NCI-H128 (cell line): ENCODE measurements around the gene ABR.

Source experiments
- DNase-seq: peaks from one replicate; lab custom pipeline; 2025; ENCODE audit not compliant: unreplicated experiment; lab: John Stamatoyannopoulos, UW

Gene ABR

GRCh38 chr17:1179818-1180742 lies at the start of gene ABR:
ABR (minus strand) TSS chr17:1179981; CDS start chr17:1179727, 254 bp downstream.
- DNase-seq = no peak

DNA sequence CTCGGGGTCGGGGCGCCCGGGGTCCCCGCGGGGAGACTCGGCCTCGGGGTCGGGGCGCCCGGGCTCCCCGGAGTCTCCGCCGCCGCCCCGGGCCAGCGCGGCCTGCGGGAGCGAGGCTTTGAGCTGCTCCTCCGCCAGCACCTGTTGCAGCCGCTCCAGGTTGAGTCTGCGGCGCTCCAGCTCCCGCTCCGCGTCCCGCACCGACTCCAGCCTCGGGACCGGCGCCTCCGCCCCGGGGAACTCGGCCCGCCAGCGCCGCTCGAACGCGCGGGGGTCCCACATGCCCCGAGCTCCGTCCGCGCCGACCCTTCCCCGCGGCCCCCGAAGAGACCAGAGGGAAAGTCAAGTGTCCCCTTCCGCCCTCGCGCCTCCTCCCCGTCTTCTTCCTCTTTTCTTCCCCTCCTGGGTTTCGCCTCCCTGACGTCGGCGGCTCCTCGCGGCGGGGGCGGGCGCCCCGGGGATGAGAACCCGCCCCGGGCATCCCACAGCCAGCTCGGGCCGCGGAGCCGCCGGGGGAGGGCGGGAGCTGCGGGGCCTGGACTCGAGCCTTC lies 49.6 kb upstream of the ABR start:
- DNase-seq = no peak

GRCh38 chr17:1228781-1229348 lies 49.1 kb upstream of the ABR start:
- no peak for DNase-seq

DNA sequence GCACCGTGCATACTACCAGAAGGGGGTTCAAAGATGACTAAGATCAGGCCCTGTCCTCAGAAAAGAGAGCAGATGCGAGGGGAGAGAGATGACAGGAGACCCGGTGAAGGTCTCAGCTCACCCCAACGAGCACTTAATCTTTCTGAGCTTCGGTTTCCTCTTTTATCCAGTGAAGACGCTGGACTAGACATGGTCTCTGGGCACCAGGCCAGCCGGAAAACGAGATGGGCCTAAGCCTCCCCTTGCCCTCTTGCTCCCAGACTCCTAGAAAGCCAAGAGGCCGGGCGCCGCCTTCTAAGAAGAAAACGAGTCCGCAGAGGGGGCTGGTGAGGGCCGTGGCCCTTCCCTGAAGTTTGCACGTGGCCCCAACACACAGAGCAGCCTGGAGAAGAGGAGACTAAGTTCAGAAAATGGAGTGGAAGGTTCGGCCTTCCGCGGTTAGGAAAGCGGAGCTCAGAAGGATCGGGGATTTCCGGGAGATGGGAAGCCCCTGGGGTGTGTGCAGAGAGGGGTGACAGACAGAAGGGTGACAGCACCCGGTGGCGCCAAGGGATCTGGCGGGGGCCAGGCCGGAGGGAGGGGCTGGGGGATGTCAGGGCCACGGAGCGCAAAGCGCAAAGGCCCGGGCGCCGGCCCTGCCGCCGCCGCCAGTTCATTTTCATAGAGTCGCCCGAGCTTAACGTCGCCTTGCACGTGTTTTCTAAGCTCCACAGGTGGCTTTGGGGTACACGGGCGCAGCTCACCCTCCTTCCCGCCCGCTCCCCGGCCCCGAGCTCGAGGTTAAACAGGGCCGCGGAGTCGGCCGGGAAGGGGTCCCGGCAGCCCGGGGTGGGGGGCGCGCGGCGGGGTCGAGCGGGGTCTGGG lies 48.4 kb upstream of the ABR start:
- DNase-seq = no peak

- no peak for DNase-seq
Measured at GRCh38 chr17:1227365-1227764, 47.6 kb upstream of the ABR start.

DNA sequence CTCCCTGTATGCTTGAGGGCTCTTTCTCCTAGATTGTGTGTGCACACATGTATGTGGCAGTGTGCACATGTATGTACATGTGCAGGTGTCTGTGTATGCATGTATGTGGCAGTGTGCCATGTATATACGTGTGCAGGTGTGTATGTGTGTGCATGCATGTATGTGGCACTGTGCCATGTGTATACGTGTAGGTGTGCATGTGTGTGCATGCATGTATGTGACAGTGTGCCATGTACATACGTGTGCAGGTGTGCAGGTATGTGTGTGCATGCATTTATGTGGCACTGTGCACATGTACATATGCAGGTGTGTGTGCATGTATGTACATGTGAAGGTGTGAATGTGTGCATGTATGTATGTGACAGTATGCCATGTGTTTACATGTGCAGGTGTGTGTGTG lies 46.5 kb upstream of the ABR start:
- no peak for DNase-seq

- DNase-seq = no peak
Measured at GRCh38 chr17:1224330-1224729, 44.5 kb upstream of the ABR start.

GRCh38 chr17:1223662-1224061 lies 43.9 kb upstream of the ABR start:
- no peak for DNase-seq

GRCh38 chr17:1222321-1222720 lies 42.5 kb upstream of the ABR start:
- no peak for DNase-seq

GRCh38 chr17:1221209-1221608 lies 41.4 kb upstream of the ABR start:
- DNase-seq = no peak

DNA sequence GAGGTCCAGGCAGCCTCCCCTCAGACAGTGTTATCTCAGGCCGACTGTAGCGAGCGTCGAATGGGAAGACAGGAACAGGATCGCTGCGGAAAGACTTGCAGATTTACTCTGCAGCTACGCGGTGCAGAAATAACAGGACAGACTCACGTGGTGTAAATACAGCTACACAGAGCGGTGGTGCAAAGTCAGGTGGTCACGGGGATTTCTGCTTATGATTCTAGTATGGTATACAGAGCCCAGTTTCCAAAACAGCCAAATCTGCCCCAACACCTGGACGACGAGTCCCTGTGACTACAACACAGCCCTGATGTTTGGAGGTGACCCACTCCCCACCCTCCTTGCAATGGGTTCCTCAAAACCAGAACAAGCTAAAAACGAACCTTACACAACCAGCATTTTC lies 40.6 kb upstream of the ABR start:
- no peak for DNase-seq

DNA sequence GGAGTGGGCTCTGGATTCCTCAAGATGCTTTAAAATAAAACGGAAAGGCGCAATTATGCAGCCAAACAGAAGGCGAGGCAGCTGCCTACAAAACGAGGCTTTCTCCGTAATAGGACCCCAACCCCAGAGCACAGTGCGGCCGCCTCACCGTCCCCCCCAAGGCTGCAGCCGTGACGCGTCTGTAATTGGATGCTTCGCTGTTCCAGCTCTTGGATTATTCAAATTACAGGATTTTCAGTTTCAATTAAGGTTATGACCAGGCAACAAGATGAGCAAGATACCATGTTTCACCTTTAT lies 37.3 kb upstream of the ABR start:
- DNase-seq = no peak

DNA sequence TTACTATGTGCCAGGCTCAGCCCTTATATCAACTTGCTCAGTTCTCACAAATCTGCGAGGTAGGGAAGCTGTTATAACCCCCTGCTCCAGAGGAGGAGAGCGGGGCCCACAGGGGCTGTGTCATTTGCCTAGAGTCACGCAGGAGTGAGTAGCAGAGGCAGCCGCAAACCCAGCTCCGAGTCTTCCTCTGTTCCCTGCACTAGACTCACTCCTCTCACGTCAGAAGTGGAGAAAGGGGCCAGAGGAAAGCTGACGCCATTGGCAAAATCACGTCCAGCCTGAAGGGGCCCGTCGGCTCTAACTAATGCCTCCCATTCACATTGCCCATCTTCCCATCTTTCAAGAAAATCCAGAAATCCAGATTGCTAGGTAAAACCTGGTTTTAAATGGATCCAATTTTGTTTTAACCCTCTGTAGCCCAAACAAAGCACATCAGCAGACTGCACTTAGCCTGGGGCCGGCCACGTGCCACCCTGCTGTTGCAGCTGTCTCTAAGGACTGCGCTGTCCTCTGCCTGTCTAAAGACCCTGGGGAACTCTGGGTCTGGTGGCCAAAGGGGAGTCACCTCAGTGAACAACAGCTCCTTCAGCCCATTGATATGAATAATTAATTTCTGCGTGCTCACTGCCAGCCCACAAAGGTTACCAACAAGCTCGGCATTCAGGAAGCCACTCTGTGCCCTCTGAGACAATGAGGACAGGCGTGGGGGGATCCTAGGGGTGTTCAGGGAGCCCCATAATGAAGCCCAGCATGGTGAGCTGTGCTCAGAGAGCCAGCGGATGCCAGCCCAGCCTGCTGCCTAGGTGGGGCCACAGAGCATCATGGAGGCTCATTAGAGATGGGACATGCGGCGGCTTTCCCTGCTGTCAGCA lies 36.7 kb upstream of the ABR start:
- DNase-seq = no peak

GRCh38 chr17:1212946-1213345 lies 33.2 kb upstream of the ABR start:
- no peak for DNase-seq

DNA sequence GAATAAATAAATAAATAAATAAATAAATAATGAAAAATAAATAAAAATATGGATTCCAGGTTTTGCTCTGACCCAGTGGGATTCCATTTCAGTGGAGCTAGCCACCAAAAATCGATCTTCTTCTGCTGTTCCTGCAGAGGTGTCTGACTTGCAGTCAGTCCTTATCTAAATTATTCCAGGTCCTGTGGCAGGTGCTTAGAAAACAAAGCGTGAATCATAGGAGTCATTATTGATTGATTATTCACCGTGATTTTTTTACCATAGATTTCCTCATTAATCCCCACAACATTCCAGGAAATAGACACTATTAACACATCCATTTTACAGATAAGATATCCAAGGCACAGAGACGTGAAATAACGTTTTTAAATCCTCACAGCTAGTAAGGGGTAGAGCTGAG lies 31.5 kb upstream of the ABR start:
- no peak for DNase-seq

GRCh38 chr17:1208966-1209365 lies 29.2 kb upstream of the ABR start:
- DNase-seq = no peak

DNA sequence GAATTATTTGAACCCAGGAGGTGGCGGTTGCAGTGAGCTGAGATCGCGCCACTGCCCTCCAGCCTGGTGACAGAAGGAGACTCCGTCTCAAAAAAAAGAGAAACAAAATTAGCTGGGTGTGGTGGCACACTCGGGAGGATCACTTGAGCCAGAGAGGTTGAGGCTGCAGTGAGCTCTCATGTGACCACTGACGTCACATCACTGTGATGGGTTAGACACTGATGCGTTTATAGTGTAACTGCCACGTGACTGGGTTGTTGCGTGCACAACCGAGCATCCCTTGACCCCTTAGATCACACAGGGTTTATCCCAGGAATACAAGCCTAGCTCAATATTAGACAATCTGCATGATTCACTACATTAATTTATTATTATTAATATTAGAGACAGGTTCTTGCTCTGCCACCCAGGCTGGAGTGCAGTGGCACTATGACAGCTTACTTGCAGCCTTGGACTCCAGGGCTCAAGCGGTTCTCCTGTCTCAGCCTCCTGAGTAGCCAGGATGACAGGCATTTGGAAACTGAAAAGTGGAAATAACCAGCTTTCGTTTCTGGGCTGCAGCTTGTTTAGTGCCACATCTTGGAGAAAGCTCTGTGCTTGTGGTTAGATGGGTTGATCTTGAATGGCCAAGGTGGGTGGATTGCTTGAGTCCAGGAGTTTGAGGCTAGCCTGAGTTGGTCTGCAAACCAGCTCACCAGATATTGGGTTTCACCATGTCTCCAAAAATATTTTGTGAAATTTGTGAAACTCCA lies 26.4 kb upstream of the ABR start:
- DNase-seq = no peak

DNA sequence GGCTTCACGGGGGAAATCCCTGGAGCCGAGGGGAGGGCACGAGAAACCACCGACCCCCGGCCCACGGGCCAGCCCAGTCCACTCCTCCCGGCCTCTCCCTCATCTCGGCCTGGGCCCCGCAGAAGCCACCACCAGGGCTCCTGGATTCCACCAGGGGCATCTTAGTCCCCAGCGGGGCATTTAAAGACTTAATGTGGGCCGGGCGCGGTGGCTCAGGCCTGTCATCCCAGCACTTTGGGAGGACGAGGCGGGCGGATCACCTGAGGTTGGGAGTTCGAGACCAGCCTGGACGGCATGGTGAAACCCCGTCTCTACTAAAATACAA lies 24.1 kb upstream of the ABR start:
- no peak for DNase-seq

DNA sequence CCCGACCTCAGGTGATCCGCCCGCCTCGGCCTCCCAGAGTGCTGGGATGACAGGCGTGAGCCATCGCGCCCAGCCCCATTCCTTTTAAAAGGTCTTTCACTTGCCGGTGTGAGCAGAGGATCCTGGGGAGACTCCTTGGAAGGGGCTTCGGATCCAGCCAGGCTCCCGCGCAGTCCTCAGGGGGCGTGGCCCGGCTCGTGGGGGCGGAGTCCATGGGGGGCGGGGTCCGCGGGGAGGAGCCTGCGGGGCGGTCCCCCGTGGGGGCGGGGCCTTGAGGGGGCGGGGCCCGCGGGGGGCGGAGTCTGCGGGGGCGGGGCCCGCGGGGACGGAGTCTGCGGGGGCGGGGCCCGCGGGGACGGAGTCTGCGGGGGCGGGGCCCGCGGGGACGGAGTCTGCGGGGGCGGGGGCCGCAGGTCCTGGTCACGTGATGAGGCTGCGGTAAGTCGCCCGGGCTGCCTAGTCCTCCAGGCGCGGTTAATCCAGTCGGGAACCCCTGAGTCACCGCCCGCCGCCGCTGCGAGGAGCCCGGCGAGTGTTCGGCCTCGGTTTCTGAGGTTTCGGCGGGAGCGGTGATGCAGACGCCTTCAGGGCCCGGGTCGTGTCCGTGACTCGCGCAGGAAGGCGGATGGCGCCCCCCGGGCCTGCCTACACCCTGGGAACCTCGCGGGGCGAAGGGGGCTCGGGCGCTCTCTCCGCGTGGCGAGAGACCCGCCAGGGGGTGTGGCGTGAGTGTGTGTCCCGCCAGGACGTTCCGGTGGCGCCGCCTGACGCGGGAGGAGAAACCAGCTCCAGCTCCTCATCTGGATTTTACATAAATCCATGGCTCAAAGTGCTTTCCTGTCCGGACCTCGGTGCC lies 23.6 kb upstream of the ABR start:
- no peak for DNase-seq
